Small intestine (tissue), 7 donors: ENCODE measurements around the gene ASIC2. TPM values are rescaled to one million over a fixed set of nuclear protein-coding genes. Genes with fewer than 3 reads are reported as not detected.

Experiments
- DNase-seq, 2 donors: peaks; one replicate each; pipeline versions ENCODE4 v3.0.0 to v3.0.0-alpha.2; 2013
- FAIRE-seq: peaks from 2 replicates; lab custom pipeline; 2012; peaks lifted over from hg19 to GRCh38; lab: Jason Lieb, UNC
- H3K27ac ChIP-seq, 3 donors: one replicate each; pipeline ENCODE4 v1.5.1; 2013; ENCODE audit warnings: low read length in 2 of 3, mild to moderate bottlenecking in 2 of 3, control low read depth in 1 of 3, inconsistent platforms in 1 of 3, low read depth in 1 of 3, moderate library complexity in 1 of 3
- H3K27me3 ChIP-seq, 3 donors: one replicate each; pipeline ENCODE4 v1.6.1; 2013; ENCODE audit warnings: low read length in 3 of 3, inconsistent platforms in 1 of 3; ENCODE audit not compliant: control insufficient read depth in 3 of 3, insufficient read depth in 3 of 3
- H3K36me3 ChIP-seq, 3 donors: one replicate each; pipeline ENCODE4 v1.6.1; 2013; ENCODE audit warnings: low read length in 3 of 3, inconsistent platforms in 1 of 3, low read depth in 1 of 3, mild to moderate bottlenecking in 1 of 3, moderate library complexity in 1 of 3; ENCODE audit not compliant: control insufficient read depth in 3 of 3, insufficient read depth in 2 of 3
- H3K4me1 ChIP-seq, 3 donors: one replicate each; pipeline ENCODE4 v1.6.1; 2013; ENCODE audit warnings: low read length in 2 of 3, inconsistent platforms in 1 of 3, low read depth in 1 of 3, mild to moderate bottlenecking in 1 of 3, moderate library complexity in 1 of 3; ENCODE audit not compliant: control insufficient read depth in 3 of 3, insufficient read depth in 2 of 3
- H3K4me3 ChIP-seq, 3 donors: one replicate each; pipeline ENCODE4 v1.5.1; 2013; ENCODE audit warnings: low read length in 3 of 3, control low read depth in 1 of 3, inconsistent platforms in 1 of 3, low read depth in 1 of 3, mild to moderate bottlenecking in 1 of 3, moderate library complexity in 1 of 3
- H3K9me3 ChIP-seq, 2 donors: one replicate each; pipeline ENCODE4 v1.6.1; 2013; ENCODE audit warnings: low read depth in 1 of 2, low read length in 1 of 2; ENCODE audit not compliant: control insufficient read depth in 2 of 2, insufficient read depth in 1 of 2
- WGBS, 3 donors: extraction: QIAGEN DNeasy Blood & Tissue Kit; methylation state at CpG; one replicate each; pipeline ENCODE4 v1.1.7; 2013; 5-methylcytosine and 5-hydroxymethylcytosine counted together
- polyA plus RNA-seq, 4 donors: library from polyadenylated mRNA; stranded (reverse) in 3 of 4; unstranded in 1 of 4; fragments of 200-250 nt in 3 of 4; fragments of 120-200 nt in 1 of 4; gene quantifications; one replicate each; pipeline versions ENCODE4 v1.2.1 to v1.2.3, GENCODE V29; 2013
- donor health status: healthy with polysubstance abuse.
- donor health status: control.
- donor health status: control.
- donor health status: Bipolar disorder and iron deficiency.
- donor health status: healthy.

The ASIC2 gene
- polyA plus RNA-seq, 4 donors: 1.5 to 14.4 TPM; not detected in 2

DNA sequence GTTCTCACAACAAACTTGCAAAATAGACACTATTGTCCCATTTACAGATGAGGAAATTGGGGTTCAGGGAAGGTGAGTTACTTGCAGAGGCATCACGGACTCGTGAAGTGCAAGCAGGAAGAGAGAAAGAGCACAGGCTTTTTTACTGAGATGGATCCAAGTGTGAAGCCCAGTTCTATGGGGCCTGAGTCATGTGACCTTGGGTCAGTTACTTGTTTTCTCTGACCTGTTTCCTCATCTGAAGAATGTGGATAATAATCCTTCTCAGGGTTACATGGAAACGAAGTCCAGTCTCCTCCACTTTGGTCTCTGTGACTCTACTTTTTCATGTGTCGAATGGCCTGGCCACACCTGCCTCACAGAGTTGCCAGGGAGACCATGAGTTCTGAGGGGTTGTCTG, 167.0 kb downstream of the ASIC2 start:
- H3K27me3 ChIP-seq: no peaks in the 10 kb centered on the region
- H3K9me3 ChIP-seq: no peaks in the 10 kb centered on the region
- no peak for DNase-seq
- no peaks in the 10 kb centered on the region for H3K4me1 ChIP-seq
- no peak overlapping the region for H3K27ac ChIP-seq
- 77 to 85% (median 80%) methylated on average over 4 of the region's 4 CpGs for WGBS, 3 donors
- no peaks in the 10 kb centered on the region for H3K36me3 ChIP-seq
- no peak overlapping the region for H3K4me3 ChIP-seq
- no peak for FAIRE-seq

DNA sequence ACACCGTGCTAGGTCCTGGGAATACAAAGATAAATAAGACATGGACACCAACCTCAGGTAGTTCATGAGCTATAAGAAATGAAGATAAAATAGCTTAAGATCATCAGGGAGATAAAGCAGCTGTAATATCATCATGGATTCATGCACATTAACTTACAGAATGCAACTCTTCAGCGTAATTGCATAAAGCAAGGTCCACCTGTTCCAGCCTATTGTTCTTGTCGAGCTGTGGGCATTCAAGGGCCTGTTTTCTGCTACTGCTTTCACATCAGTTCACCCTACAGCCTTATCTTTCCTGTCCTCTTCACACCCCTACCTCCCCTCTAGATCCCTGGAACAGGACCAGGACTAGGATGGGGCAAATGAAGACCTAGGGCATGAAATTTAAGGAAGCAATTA, 167.5 kb downstream of the ASIC2 start:
- H3K27ac ChIP-seq: no peak overlapping the region
- no peaks in the 10 kb centered on the region for H3K9me3 ChIP-seq
- 68 to 78% (median 69%) methylated on average over 3 of the region's 3 CpGs for whole genome bisulfite sequencing, 3 donors
- no peaks in the 10 kb centered on the region for H3K4me1 ChIP-seq
- H3K36me3 ChIP-seq: no peaks in the 10 kb centered on the region
- FAIRE-seq (no peak), DNase-seq (no peak)
- H3K27me3 ChIP-seq: no peaks in the 10 kb centered on the region
- H3K4me3 ChIP-seq: no peak overlapping the region

DNA sequence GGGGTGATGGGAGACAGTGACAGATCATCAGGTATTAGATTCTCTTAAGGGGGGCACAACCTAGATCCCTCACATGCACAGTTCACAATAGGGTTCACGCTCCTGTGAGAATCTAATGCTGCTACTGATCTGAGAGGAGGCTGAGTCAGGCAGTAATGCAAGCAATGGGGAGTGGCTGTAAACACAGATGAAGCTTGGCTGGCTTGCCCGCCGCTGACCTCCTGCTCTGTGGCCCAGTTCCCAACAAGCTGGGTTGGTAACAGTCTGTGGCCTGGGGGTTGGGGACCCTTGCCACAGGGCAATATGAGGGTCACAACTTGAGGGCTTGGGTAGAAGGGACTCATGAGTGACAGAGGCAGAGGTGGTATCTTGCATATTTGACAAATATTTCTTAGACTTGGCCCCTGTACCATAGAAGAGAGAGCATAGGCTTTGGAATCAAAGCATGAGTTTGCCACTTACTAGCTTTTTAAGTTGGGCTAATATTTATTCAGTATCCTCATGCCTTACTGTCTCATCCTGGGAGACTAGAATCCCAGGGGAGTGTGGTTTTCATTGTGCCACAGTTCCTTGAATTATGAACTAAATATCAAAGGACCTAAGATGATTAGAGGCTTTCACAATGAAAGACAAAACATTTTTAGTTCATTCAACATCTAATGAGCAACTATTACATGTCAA, 168.1 kb downstream of the ASIC2 start:
- FAIRE-seq: no peak

DNA sequence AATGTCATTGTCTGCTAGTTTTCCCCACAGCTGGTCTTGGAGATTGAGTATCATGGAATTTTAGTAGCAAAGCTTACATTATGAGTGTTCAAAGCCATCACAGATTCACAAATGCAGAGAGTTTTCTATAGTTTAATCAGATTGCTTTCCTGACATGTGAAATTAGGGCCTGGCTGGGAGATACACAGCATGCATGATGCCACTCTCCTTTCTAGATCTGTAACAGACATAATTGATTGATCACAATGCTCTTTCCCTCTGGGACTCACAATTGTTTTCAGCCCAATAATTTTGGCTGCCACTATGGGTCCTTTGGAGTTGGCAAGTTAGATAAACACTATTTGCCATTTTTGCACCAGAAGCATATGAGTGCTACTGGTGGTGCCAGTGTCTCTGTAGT, 168.9 kb downstream of the ASIC2 start:
- no peaks in the 10 kb centered on the region for H3K9me3 ChIP-seq
- no peaks in the 10 kb centered on the region for H3K36me3 ChIP-seq
- H3K27ac ChIP-seq: no peak overlapping the region
- no peaks in the 10 kb centered on the region for H3K27me3 ChIP-seq
- H3K4me3 ChIP-seq: no peak overlapping the region
- no peaks in the 10 kb centered on the region for H3K4me1 ChIP-seq
- no peak for DNase-seq
- no peak for FAIRE-seq

More for the DNA sequence above, 168.1 kb downstream of the ASIC2 start:
- no peak overlapping the region for H3K27ac ChIP-seq
- H3K27me3 ChIP-seq: no peaks in the 10 kb centered on the region
- WGBS, 3 donors: 46 to 78% (median 76%) methylated on average over 3 of the region's 3 CpGs
- H3K4me3 ChIP-seq: no peak overlapping the region
- no peak for DNase-seq
- H3K4me1 ChIP-seq: no peaks in the 10 kb centered on the region
- H3K9me3 ChIP-seq: no peaks in the 10 kb centered on the region
- no peaks in the 10 kb centered on the region for H3K36me3 ChIP-seq

DNA sequence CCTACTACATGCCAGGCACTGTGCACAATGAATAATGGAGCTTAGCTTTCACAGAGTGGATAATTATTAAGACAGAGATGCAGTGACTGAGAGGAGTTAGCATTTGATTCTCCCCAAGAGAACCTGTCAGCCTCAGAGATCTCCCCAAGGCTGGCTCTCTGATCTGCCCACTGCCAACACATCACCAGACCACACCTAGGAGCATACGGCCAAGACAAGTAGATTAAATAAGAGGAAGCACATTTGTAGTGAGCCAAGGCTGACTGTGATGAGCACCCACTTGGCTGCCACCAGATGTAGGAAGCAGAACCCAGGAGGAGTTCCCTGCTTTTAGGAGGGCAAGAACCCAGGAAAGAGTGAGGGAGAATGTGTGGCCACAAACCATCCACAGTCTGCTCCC, 171.3 kb downstream of the ASIC2 start:
- Histone ChIP-seq H3K9me3 (no peaks in the 10 kb centered on the region), H3K36me3 (no peaks in the 10 kb centered on the region), H3K27me3 (no peaks in the 10 kb centered on the region), H3K27ac (no peak overlapping the region), H3K4me3 (no peak overlapping the region), H3K4me1 (no peaks in the 10 kb centered on the region)
- DNase-seq (no peak), FAIRE-seq (no peak)
- 43 to 67% (median 55%) methylated on average over 1 of the region's 1 CpG for WGBS, 3 donors

DNA sequence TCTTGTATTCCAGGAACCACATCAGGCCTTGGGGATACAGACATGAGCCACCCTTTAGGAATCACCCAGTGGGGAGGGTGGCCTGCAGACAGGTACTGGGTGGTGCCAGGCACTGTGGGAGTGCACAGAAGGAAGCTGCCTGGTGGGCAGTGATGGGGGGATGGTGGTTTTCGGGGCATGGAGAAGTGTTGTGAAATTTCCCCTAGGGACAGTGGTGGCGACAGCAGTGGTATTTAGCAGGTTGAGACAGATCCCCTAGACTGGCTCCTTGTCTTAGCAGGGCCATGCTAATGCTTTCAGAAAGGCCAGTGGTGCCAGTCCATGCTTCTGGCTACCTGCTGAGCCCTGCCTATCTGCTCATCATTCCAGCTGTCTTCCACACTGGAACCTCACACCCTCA, 171.8 kb downstream of the ASIC2 start:
- DNase-seq (no peak), FAIRE-seq (no peak)
- no peaks in the 10 kb centered on the region for H3K9me3 ChIP-seq
- no peaks in the 10 kb centered on the region for H3K36me3 ChIP-seq
- H3K4me3 ChIP-seq: no peak overlapping the region
- H3K4me1 ChIP-seq: no peaks in the 10 kb centered on the region
- 82 to 100% (median 89%) methylated on average over 2 of the region's 2 CpGs for WGBS, 3 donors
- no peak overlapping the region for H3K27ac ChIP-seq
- H3K27me3 ChIP-seq: no peaks in the 10 kb centered on the region

DNA sequence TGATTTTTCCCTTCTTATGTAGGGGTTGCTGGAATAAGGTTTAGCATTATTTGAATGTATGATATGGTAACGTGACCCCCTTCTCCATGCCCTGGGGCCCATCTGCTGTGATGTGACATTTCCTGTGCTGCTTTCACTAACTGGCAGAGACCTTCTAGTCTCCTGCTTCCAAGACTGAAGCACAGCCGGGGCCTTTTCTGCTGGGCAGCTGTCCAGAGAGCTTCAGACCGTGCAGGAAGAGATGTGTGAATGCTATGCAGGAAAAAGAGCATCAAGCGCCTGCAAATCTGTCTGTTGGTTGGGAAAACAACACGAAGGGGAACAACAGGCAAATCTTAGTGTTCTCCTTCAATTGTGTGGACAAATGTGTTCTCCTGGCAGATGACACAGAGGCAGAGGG, 173.0 kb downstream of the ASIC2 start:
- no peaks in the 10 kb centered on the region for H3K9me3 ChIP-seq
- H3K4me1 ChIP-seq: no peaks in the 10 kb centered on the region
- H3K27ac ChIP-seq: no peak overlapping the region
- H3K4me3 ChIP-seq: no peak overlapping the region
- 46 to 79% (median 58%) methylated on average over 5 of the region's 5 CpGs for WGBS, 3 donors
- no peaks in the 10 kb centered on the region for H3K36me3 ChIP-seq
- no peaks in the 10 kb centered on the region for H3K27me3 ChIP-seq
- DNase-seq (no peak), FAIRE-seq (no peak)

DNA sequence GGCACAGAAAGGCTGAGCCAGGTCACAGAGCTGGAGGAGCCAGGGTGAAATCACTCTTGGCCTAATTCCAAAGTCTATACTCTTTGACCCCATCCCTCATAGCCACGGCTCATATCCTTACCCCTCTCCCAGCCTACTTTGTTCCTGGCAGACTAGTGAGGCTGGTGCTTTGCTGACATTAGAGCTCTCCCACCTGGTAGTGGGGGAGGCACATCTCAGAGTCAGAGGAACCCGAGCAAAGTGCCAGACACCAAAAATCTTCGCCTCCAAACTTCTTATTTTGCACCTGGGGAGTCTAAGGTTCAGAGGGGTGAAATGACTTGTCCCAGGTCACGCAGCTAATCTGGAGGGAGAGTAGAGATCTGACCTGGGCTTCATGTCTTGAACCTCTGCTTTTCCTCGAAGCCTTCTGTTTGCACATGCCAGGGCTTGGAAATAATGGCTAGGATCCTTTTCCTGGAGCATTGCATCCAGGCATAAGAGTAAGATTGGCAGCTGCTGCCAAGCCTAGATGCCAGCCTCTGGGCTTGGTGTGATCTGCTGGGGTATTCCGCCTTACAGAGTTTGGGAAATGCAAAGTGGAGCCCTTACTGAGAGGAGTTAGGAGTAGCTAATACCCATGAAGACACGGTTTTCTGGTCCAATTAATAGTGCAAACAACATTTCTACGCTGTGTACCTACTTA, 174.6 kb downstream of the ASIC2 start:
- H3K4me1 ChIP-seq: no peaks in the 10 kb centered on the region
- no peak for FAIRE-seq
- H3K9me3 ChIP-seq: no peaks in the 10 kb centered on the region
- WGBS, 3 donors: 59 to 66% (median 62%) methylated on average over 8 of the region's 8 CpGs
- H3K27ac ChIP-seq: no peak overlapping the region
- H3K27me3 ChIP-seq: no peaks in the 10 kb centered on the region
- no peak overlapping the region for H3K4me3 ChIP-seq
- DNase-seq: no peak
- H3K36me3 ChIP-seq: no peaks in the 10 kb centered on the region
